Measurements from ENCODE around the gene IRF4. TPM values are rescaled to one million over a fixed set of nuclear protein-coding genes. Genes with fewer than 3 reads are reported as not detected.

The IRF4 gene
- total RNA-seq, 1 donor from 2014 or later = 2.9 TPM

Other genes with a start within 250 kb of the IRF4 start
- gene DUSP22, start 99.3 kb upstream of the IRF4 start, total RNA-seq = 36.4 TPM

All from mucosa of gallbladder (tissue), 1 donor.